GM19468 (cell line): Measurements from ENCODE around the gene LCN15.
"Not testable (repeated sequence)": the region's sequence is repeated elsewhere in the genome, so short reads cannot be mapped to it uniquely, and the experiment has no call there.

ENCODE experiments used
- ATAC-seq: cut with Tn5 transposase; IDR thresholded peaks from one replicate; pipeline ENCODE4 v1.9.1; 2021; ENCODE audit warnings: mild to moderate bottlenecking, moderate library complexity, moderate number of reproducible peaks; ENCODE audit not compliant: unreplicated experiment; ENCODE audit errors: extremely low read depth

LCN15 gene

DNA sequence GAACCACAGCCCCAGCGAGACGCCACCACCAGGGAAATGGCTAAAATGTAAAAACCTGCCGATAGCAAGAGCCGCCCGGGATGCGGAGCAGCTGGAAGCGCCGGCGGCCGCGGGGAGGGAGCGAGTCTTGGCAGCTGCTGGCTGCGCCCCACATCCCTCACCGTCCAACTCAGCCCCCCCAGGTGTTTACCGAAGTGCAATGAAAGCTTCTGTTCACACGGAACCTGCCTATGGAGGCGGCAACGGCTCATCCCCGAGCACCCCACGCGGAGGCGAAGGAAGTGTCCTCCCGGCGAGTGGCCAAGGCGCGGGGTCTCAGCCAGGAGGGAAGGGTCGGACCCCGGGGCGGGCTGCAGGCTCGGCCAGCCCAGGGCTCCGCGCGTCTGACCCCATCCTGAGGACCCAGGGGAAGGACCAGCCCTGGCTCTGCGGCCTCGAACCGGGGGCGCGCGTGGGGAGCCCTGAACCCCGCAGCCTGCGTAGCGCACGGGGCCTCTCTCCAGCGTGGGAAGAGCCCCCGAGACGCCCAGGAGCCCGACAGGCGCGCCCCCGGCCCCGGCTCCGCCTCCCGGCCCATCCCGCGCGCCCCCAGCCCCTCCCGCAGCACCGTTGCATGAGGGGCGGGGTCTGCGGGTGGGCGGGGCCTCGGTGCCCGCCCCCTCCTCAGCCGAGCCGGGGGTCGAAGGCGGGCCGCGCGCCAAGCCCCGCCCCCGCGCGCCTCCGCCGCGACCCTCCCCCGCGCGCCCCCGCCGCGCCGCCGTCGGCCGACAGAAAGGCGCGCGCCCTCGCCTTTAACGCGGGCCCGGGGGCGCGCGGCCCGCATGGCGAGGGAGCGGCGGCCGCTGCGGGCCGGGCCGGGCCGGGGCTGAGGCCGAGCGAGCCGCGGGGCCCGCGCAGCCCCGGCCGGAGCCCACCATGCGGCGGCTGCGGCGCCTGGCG is 52.3 kb downstream of the LCN15 start, which contains the start of gene DIPK1B:
DIPK1B (plus strand) TSS at position 822 of the 939 bp plus-strand sequence; CDS start at position 916, 94 bp downstream.
- no peak for ATAC-seq

DNA sequence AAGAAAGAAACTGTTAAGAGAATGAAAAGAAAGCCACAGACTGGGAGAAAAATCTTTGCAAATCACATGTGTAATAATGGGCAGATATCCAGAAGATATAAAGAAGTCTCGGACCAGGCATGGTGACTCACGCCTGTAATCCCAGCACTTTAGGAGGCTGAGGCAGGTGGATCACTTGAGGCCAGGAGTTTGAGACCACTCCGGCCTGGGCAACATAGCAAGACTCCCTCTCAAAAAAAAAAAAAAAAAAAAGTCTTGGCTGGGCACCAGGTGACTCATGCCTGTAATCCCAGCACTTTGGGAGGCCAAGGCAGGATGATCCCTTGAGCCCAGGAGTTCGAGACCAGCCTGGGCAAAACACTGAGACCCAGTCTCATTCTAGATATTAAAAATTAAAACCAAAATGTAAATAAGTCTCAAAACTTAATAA is 53.1 kb downstream of the LCN15 start:
- ATAC-seq = not testable (repeated sequence)

DNA sequence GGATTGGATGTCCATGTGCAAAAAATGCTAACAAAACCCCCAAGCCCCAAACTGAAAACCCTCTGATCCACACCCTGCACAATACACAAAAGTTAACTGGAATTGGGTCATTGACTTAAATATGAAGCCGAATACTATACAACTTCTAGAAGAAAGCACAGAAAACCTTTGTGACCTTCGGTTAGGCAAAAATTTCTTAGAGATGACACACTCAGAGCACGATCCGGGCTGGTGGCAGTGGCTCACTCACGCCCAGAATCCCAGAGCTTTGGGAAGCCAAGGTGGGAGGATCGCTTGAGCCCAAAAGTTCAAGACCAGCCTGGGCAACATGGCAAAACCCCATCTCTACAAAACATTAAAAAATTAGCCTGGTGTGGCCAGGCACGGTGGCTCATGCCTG is 53.8 kb downstream of the LCN15 start:
- ATAC-seq = no peak
